Endothelial cell (in vitro differentiated cells): ENCODE measurements around the gene TENT5C. TPM values are rescaled to one million over a fixed set of nuclear protein-coding genes. Genes with fewer than 3 reads are reported as not detected.

Experiments used
- DNase-seq: peaks from one replicate; pipeline ENCODE4 v3.0.0; 2021; ENCODE audit warnings: low spot score
- H3K27ac Mint-ChIP-seq: one replicate; pipeline ENCODE4 v1.8.0; 2021; ENCODE audit warnings: mixed read lengths, inconsistent platforms; ENCODE audit not compliant: unreplicated experiment
- H3K27me3 Mint-ChIP-seq: one replicate; pipeline ENCODE4 v1.8.0; 2021; ENCODE audit warnings: mild to moderate bottlenecking, moderate library complexity, mixed read lengths, inconsistent platforms; ENCODE audit not compliant: unreplicated experiment
- H3K36me3 Mint-ChIP-seq: one replicate; pipeline ENCODE4 v1.8.0; 2021; ENCODE audit warnings: mild to moderate bottlenecking, low read depth, mixed read lengths, inconsistent platforms; ENCODE audit not compliant: unreplicated experiment
- H3K4me1 Mint-ChIP-seq: one replicate; pipeline ENCODE4 v1.8.0; 2021; ENCODE audit warnings: mild to moderate bottlenecking, mixed read lengths, inconsistent platforms; ENCODE audit not compliant: unreplicated experiment
- H3K4me3 Mint-ChIP-seq: one replicate; pipeline ENCODE4 v1.8.0; 2021; ENCODE audit warnings: mild to moderate bottlenecking, mixed read lengths, inconsistent platforms; ENCODE audit not compliant: unreplicated experiment
- H3K9me3 Mint-ChIP-seq: one replicate; pipeline ENCODE4 v1.8.0; 2021; ENCODE audit warnings: mixed read lengths, inconsistent platforms; ENCODE audit not compliant: unreplicated experiment
- CTCF ChIP-seq: fragments of 200-600 bp; sonication (generic); IDR thresholded peaks from one replicate; pipeline ENCODE4 v1.5.0; 2021; ENCODE audit warnings: antibody characterized with exemption; ENCODE audit not compliant: unreplicated experiment
- total RNA-seq: library from RNA; stranded (reverse); fragmentation: NEBNext Ultra II Directional; extraction: Animal tissue kit (Norgen Biotek cat#: 25700); gene quantifications from one replicate; pipeline ENCODE4 v1.2.1, GENCODE V29; 2021; ENCODE audit not compliant: unreplicated experiment

TENT5C gene
- total RNA-seq, 1 donor from 2014 or later: 0.05 TPM

DNA sequence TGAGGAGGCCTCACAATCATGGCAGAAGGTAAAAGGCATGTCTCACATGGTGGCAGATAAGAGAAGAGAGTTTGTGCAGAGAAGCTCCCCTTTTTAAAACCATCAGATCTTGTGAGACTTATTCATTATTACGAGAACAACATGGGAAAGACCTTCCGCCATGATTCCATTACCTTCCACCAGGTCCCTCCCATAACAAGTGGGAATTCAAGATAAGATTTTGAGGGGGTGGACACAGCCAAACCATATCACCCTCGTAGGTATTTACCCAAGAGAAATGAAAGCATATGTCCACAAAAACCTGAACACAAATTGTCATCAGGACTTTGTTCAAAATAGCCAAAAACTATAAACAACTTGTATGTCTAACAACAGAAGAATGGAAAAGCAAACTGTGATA lies 45.9 kb upstream of the TENT5C start:
- Mint-ChIP-seq H3K27ac (no peak overlapping the region), H3K4me3 (no peak overlapping the region), H3K4me1 (no peaks in the 10 kb centered on the region), H3K27me3 (peaks cover 2% of the 10 kb centered on the region), H3K36me3 (no peaks in the 10 kb centered on the region), H3K9me3 (no peaks in the 10 kb centered on the region)
- no peak for TF ChIP-seq CTCF
- no peak for DNase-seq

- Mint-ChIP-seq H3K9me3 (no peaks in the 10 kb centered on the region), H3K4me3 (no peak overlapping the region), H3K27me3 (peaks cover 1% of the 10 kb centered on the region), H3K27ac (no peak overlapping the region), H3K36me3 (no peaks in the 10 kb centered on the region), H3K4me1 (no peaks in the 10 kb centered on the region)
- TF ChIP-seq CTCF: no peak
- no peak for DNase-seq
Observed at GRCh38 chr1:117561071-117561470, 44.8 kb upstream of the TENT5C start.

- Mint-ChIP-seq H3K27ac (no peak overlapping the region), H3K9me3 (no peaks in the 10 kb centered on the region), H3K4me1 (no peaks in the 10 kb centered on the region), H3K4me3 (no peak overlapping the region), H3K27me3 (peaks cover 1% of the 10 kb centered on the region), H3K36me3 (no peaks in the 10 kb centered on the region)
- TF ChIP-seq CTCF: no peak
- no peak for DNase-seq
Observed at GRCh38 chr1:117561551-117561950, 44.3 kb upstream of the TENT5C start.

GRCh38 chr1:117562581-117563491 lies 43.0 kb upstream of the TENT5C start:
- no peak for DNase-seq
- H3K4me3 Mint-ChIP-seq: no peak overlapping the region
- H3K27me3 Mint-ChIP-seq: peaks cover 4% of the 10 kb centered on the region
- no peak overlapping the region for H3K27ac Mint-ChIP-seq
- no peaks in the 10 kb centered on the region for H3K4me1 Mint-ChIP-seq
- no peaks in the 10 kb centered on the region for H3K36me3 Mint-ChIP-seq
- TF ChIP-seq CTCF: no peak
- no peaks in the 10 kb centered on the region for H3K9me3 Mint-ChIP-seq

DNA sequence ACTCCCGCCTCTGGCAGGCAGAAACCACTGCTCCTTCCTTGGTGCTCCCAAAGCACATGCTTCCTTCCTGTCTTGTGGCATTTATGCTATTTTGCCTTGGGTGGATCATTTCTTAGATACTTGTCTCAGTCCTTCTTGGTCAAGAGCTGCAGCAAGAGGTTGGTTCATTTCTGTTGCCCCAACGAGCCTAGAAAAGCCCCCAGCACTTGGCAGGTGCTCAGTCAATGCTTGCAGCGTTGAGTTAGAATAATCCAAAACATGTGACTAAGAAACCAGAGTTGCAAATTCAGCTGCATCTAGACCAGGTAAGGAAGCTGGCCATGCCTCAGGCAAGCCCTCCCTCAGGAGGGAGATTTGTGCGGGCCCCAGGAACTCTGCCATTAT lies 42.4 kb upstream of the TENT5C start:
- Mint-ChIP-seq H3K36me3 (no peaks in the 10 kb centered on the region), H3K9me3 (no peaks in the 10 kb centered on the region), H3K4me1 (no peaks in the 10 kb centered on the region), H3K27ac (no peak overlapping the region), H3K4me3 (no peak overlapping the region), H3K27me3 (peaks cover 4% of the 10 kb centered on the region)
- no peak for TF ChIP-seq CTCF
- no peak for DNase-seq
